ENCODE results near the gene DSCAM.
A peak's percentile ranks its signal among the peaks of the same experiment; 100 is the strongest.
"Not testable (repeated sequence)": the region's sequence is repeated elsewhere in the genome, so short reads cannot be mapped to it uniquely, and the experiment has no call there.

The DSCAM gene

DNA sequence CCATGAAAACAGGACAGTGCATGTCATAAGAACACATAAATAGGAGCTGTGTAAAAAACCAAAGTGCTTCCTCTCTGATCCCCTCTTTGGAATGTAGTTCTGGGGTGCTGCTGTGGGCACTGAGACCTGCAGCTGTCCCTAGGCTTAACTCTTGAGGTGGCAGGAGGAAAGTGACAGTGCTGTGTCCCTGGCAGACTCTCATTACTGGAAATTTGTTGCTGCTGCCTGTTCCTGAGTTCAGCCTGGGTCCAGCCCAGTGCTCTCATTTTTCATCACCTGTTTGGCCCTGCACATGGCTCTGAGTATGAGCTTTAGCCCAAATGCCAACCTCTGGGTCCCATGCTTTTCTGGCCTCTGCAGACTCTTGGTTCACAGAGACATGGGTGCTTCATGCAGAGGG lies 329.3 kb downstream of the DSCAM start:
- no peak for DNase-seq

GRCh38 chr21:40516335-40516734 lies 330.6 kb downstream of the DSCAM start:
- DNase-seq, result peak; percentile 48

GRCh38 chr21:40512590-40512989 lies 334.4 kb downstream of the DSCAM start:
- no peak for DNase-seq

- no peak for DNase-seq
Measured at GRCh38 chr21:40507978-40508377, 339.0 kb downstream of the DSCAM start.

GRCh38 chr21:40505681-40506080 lies 341.3 kb downstream of the DSCAM start:
- no peak for DNase-seq

- DNase-seq, result no peak
Measured at GRCh38 chr21:40505244-40505643, 341.7 kb downstream of the DSCAM start.

DNA sequence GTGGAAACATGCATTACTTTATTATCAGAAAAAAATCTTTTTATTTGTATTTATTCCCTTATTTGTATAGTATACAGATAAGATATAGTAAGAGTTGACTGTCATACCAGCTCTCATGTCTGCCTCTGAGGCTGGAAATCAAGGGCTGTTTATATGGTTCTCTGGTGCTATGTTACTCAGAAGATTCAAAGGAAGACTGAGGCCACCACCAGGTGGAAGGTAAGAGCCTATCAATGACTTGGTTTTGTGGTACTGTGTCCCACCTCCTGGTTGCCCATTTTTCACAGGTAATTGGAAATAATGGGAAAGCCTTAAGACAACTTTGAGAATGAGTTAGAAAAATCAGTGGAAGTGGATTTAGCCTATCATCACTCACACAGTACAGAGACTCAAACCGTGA lies 342.1 kb downstream of the DSCAM start:
- no peak for DNase-seq

- no peak for DNase-seq
Measured at GRCh38 chr21:40496116-40496515, 350.8 kb downstream of the DSCAM start.

- no peak for DNase-seq
Measured at GRCh38 chr21:40490408-40490807, 356.6 kb downstream of the DSCAM start.

DNA sequence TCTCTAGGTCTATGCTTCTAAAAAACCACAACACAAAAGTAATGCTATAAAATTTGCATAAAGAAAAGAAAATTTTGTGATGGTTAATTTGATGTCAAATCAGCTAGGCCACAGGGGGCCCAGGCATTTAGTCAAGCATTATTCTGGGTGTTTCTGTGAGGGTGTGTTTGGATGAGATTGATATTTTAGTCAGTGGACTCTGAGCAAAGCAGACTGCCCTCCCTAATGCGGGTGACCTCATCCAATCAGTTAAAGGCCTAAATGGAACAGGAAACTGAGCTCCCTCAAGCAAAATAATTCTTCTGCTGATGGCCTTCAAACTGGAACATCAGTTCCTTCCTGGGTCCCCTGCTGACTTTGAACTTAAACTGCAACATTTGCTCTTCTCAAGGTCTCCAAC lies 358.0 kb downstream of the DSCAM start:
- DNase-seq, result no peak

GRCh38 chr21:40481764-40482163 lies 365.2 kb downstream of the DSCAM start:
- DNase-seq, result no peak

- DNase-seq, result no peak
Measured at GRCh38 chr21:40474513-40474912, 372.4 kb downstream of the DSCAM start.

GRCh38 chr21:40472013-40472412 lies 374.9 kb downstream of the DSCAM start:
- DNase-seq, result no peak

DNA sequence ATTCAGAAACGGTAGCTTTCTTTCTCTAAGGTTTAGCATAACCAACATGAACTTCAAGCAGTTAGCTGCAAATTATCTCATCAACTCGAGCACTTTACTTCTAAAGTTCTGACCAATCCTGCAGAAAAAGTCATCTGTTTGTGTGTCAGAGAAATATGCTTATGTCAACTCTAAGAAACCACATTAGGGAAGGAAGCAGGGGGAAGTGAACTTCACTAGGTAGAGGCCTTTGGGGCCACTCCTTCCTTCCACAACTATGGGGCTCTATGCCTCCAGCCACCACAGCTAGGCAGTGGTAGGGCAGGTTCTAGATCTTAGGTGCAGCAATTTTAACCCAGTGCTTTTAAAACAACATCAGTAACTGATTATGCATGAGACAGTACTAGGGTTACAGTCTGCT lies 375.9 kb downstream of the DSCAM start:
- no peak for DNase-seq

- DNase-seq, result no peak
Measured at GRCh38 chr21:40466893-40467483, 380.0 kb downstream of the DSCAM start.

GRCh38 chr21:40465382-40465781 lies 381.6 kb downstream of the DSCAM start:
- DNase-seq, result no peak

DNA sequence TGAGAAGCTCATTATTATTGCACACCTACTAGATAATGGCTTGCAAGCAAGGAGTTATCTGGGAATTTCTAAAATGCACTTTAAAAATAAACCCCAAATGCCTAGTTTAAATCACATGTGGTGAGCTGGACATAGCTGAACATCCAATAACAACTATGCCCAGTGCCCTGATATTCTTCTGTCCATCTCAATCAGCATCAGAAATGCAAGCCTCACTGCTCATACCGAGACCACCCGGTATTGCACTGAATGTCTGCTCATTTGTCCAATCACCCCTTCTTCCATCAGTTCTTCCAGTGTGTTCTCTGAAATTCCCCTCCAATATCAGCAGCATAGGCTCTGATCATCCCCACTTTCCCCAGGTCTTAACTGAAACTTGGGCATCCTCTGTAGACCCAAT lies 383.8 kb downstream of the DSCAM start:
- no peak for DNase-seq

DNA sequence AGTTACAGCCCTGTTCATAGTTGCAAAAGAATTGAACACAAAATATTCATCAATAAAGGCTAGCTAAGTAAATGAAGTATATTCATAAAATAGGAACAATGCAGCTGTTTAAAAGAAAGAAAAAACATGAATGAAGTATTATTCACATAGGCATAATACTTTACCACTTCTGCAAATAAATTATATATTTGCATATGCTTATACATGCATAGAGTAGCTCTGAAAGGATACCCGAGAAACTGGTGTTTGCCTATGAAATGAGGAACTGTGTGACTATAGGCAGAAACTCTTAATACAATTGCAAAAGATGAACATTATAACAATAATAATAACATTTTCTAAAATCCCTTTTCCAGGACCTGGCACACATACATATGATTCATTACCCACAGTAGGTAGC lies 385.9 kb downstream of the DSCAM start:
- no peak for DNase-seq

GRCh38 chr21:40457741-40458140 lies 389.2 kb downstream of the DSCAM start:
- DNase-seq, result no peak

DNA sequence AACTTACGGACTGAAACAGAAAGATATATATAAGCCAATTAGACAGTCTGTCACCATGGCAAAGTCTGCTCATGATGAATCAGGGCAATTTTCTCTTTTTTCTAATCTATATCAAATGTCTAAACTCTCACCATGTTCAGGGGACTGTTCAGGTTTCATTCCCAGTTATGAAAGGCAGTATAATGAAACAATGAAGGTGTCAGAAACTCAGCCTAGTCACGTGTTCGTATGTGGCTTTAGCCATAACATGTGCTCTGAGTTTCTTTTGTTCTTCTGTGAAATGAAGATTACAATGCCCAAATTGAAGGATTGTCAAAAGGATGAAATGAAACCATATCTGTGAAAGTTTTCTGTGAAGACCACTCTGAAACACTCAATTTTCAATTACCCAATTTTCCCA lies 392.9 kb downstream of the DSCAM start:
- no peak for DNase-seq

DNA sequence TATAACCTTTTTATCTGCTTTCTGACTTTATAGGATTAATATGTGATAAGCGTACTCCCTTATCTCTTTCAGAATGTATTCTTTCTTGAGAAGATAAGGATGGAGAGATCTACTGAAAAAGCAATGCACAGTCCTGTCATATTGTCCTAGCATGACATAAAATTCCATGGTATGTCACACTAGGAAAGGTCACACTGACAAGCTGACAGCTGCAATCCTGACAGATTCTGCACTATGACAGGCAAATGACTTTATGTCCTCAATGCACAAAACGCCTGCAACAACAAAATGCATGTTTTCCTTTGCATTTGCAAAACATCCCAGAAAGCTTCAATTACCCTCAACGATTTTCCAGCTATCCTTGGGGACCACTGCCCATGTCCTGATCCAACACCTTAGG lies 393.8 kb downstream of the DSCAM start:
- DNase-seq, result no peak

- no peak for DNase-seq
Measured at GRCh38 chr21:40452548-40452947, 394.4 kb downstream of the DSCAM start.

GRCh38 chr21:40447016-40447415 lies 399.9 kb downstream of the DSCAM start:
- DNase-seq, result no peak

GRCh38 chr21:40445349-40445921 lies 401.5 kb downstream of the DSCAM start:
- no peak for DNase-seq

DNA sequence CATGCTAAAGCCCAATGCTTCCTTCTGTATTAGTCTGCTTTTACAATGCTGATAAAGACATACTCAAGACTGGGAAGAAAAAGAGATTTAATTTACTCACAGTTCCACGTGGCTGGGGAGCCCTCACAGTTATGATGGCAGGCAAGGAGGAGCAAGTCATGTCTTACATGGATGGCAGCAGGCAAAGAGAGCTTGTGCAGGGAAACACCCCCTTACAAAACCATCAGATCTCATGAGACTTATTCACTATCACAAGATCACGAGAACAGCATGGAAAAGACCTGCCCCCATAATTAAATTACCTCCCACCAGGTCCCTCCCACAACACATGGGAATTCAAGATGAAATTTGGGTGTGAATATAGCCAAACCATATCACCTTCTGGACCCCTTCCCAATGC lies 407.4 kb downstream of the DSCAM start:
- DNase-seq, result not testable (repeated sequence)

Data from left hindlimb (tissue), 1 donor.